ENCODE results near the gene RANBP10. TPM values are rescaled to one million over a fixed set of nuclear protein-coding genes. Genes with fewer than 3 reads are reported as not detected.

RANBP10 gene
- total RNA-seq, 2 experiments from 2014 or later: 15.6 to 18.0 TPM

- Mint-ChIP-seq H3K27me3 (no peaks in the 10 kb centered on the region), H3K4me1 (peaks cover 58% of the 10 kb centered on the region), H3K27ac (peak overlapping the region; percentile 70), H3K9me3 (ENCODE audit: low read depth) (no peaks in the 10 kb centered on the region), H3K36me3 (ENCODE audit: low read depth) (peaks cover 43% of the 10 kb centered on the region), H3K4me3 (peak overlapping the region; percentile 19)
- ATAC-seq (no peak), DNase-seq (peak; percentile 41)
- POLR2A ChIA-PET: no interaction called here
- intact Hi-C loops (cut with DNase I, micrococcal nuclease): loop anchor here in 1 of 2 experiments (10.0 kb wide), 1 partner anchor 279 kb away; the partner anchor contains the start of gene RIPOR1
- CTCF ChIA-PET: interaction anchor here (0.6 to 6.4 kb wide), 5 partner anchors 12 to 562 kb away, joined by 3 to 47 read pairs (median 3); no protein-coding TSS in a partner anchor
These were observed 2.5 kb downstream of the RANBP10 start for GRCh38 chr16:67803894-67804293.

GRCh38 chr16:67801883-67802282 is 4.5 kb downstream of the RANBP10 start:
- H3K36me3 Mint-ChIP-seq (ENCODE audit: low read depth): peaks cover 51% of the 10 kb centered on the region
- POLR2A ChIA-PET: interaction anchor here (0.6 kb wide), 1 partner anchor 145 kb away, joined by 8 read pairs; no protein-coding TSS in a partner anchor

GRCh38 chr16:67801241-67801640 is 5.1 kb downstream of the RANBP10 start:
- Mint-ChIP-seq H3K27ac (peak overlapping the region; percentile 33), H3K4me3 (no peak overlapping the region), H3K27me3 (no peaks in the 10 kb centered on the region), H3K36me3 (ENCODE audit: low read depth) (peaks cover 57% of the 10 kb centered on the region), H3K4me1 (peaks cover 62% of the 10 kb centered on the region), H3K9me3 (ENCODE audit: low read depth) (no peaks in the 10 kb centered on the region)
- CTCF ChIA-PET: interaction anchor here (0.5 to 6.4 kb wide), 6 partner anchors 14 to 600 kb away, joined by 3 to 47 read pairs (median 3); partner anchors contain the start of gene NRN1L
- intact Hi-C loops (cut with DNase I, micrococcal nuclease): loop anchor here in 1 of 2 experiments (10.0 kb wide), 1 partner anchor 276 kb away; the partner anchor contains the start of gene RIPOR1
- POLR2A ChIA-PET: interaction anchor here (0.6 kb wide), 1 partner anchor 145 kb away, joined by 8 read pairs; no protein-coding TSS in a partner anchor
- ATAC-seq: no peak
- no peak for DNase-seq

More at GRCh38 chr16:67801883-67802282, 4.5 kb downstream of the RANBP10 start:
- Mint-ChIP-seq H3K27ac (peak overlapping the region; percentile 14), H3K4me3 (peak overlapping the region; percentile 29), H3K27me3 (no peaks in the 10 kb centered on the region), H3K9me3 (ENCODE audit: low read depth) (no peaks in the 10 kb centered on the region), H3K4me1 (peaks cover 58% of the 10 kb centered on the region)
- intact Hi-C loops (cut with DNase I, micrococcal nuclease): loop anchor here in 1 of 2 experiments (10.0 kb wide), 1 partner anchor 277 kb away; the partner anchor contains the start of gene RIPOR1
- CTCF ChIA-PET: interaction anchor here (0.7 to 6.4 kb wide), 6 partner anchors 14 to 281 kb away, joined by 3 to 47 read pairs (median 3); partner anchors contain the start of genes GFOD2 and NRN1L
- DNase-seq (peak; percentile 57), ATAC-seq (no peak)

GRCh38 chr16:67800338-67800926 is 5.9 kb downstream of the RANBP10 start:
- Mint-ChIP-seq H3K27ac (peak overlapping the region; percentile 26), H3K27me3 (no peaks in the 10 kb centered on the region), H3K36me3 (ENCODE audit: low read depth) (peaks cover 58% of the 10 kb centered on the region), H3K4me1 (peaks cover 60% of the 10 kb centered on the region), H3K9me3 (ENCODE audit: low read depth) (no peaks in the 10 kb centered on the region), H3K4me3 (no peak overlapping the region)
- ChIA-PET POLR2A (no interaction called here), CTCF (interaction anchor here (0.6 to 6.4 kb wide), 7 partner anchors 15 to 601 kb away, joined by 3 to 47 read pairs (median 3); partner anchors contain the start of gene NRN1L)
- no peak for DNase-seq
- no peak for ATAC-seq
- intact Hi-C loops (cut with DNase I, micrococcal nuclease): loop anchor here in 1 of 2 experiments (10.0 kb wide), 1 partner anchor 276 kb away; the partner anchor contains the start of gene RIPOR1

- H3K27ac Mint-ChIP-seq: peak overlapping the region; percentile 17
- CTCF ChIA-PET: interaction anchor here (2.2 to 2.4 kb wide), 2 partner anchors 15 to 20 kb away, joined by 7 to 10 read pairs; no protein-coding TSS in a partner anchor
These were observed 10.2 kb downstream of the RANBP10 start for GRCh38 chr16:67796099-67796718.

GRCh38 chr16:67790071-67790470 is 16.3 kb downstream of the RANBP10 start:
- no peak overlapping the region for H3K27ac Mint-ChIP-seq
- H3K9me3 Mint-ChIP-seq (ENCODE audit: low read depth): no peaks in the 10 kb centered on the region
- DNase-seq (no peak), ATAC-seq (no peak)
- no peak overlapping the region for H3K4me3 Mint-ChIP-seq
- no peaks in the 10 kb centered on the region for H3K27me3 Mint-ChIP-seq
- CTCF ChIA-PET: no interaction called here
- H3K36me3 Mint-ChIP-seq (ENCODE audit: low read depth): peaks cover 7% of the 10 kb centered on the region
- POLR2A ChIA-PET: no interaction called here
- H3K4me1 Mint-ChIP-seq: peaks cover 5% of the 10 kb centered on the region
- intact Hi-C loops (cut with DNase I, micrococcal nuclease): no loop called here

More at GRCh38 chr16:67796099-67796718, 10.2 kb downstream of the RANBP10 start:
- POLR2A ChIA-PET: interaction anchor here (1.1 kb wide), 1 partner anchor 10 kb away, joined by 4 read pairs; the partner anchor contains the start of genes RANBP10 and TSNAXIP1
- H3K36me3 Mint-ChIP-seq (ENCODE audit: low read depth): peaks cover 28% of the 10 kb centered on the region
- H3K4me3 Mint-ChIP-seq: no peak overlapping the region
- intact Hi-C loops (cut with DNase I, micrococcal nuclease): no loop called here
- peaks cover 22% of the 10 kb centered on the region for H3K4me1 Mint-ChIP-seq
- H3K9me3 Mint-ChIP-seq (ENCODE audit: low read depth): no peaks in the 10 kb centered on the region
- DNase-seq: no peak
- H3K27me3 Mint-ChIP-seq: no peaks in the 10 kb centered on the region
- ATAC-seq: no peak

- no peak overlapping the region for H3K4me3 Mint-ChIP-seq
- ChIA-PET POLR2A (no interaction called here), CTCF (interaction anchor here (1.4 kb wide), 2 partner anchors 8 to 18 kb away, joined by 3 to 4 read pairs; no protein-coding TSS in a partner anchor)
- peaks cover 6% of the 10 kb centered on the region for H3K36me3 Mint-ChIP-seq (ENCODE audit: low read depth)
- intact Hi-C loops (cut with DNase I, micrococcal nuclease): no loop called here
- no peak overlapping the region for H3K27ac Mint-ChIP-seq
- ATAC-seq (no peak), DNase-seq (no peak)
- H3K27me3 Mint-ChIP-seq: no peaks in the 10 kb centered on the region
- H3K4me1 Mint-ChIP-seq: peaks cover 16% of the 10 kb centered on the region
- no peaks in the 10 kb centered on the region for H3K9me3 Mint-ChIP-seq (ENCODE audit: low read depth)
These were observed 19.9 kb downstream of the RANBP10 start for GRCh38 chr16:67786491-67786890.

- Mint-ChIP-seq H3K9me3 (ENCODE audit: low read depth) (no peaks in the 10 kb centered on the region), H3K27me3 (no peaks in the 10 kb centered on the region), H3K4me1 (peaks cover 36% of the 10 kb centered on the region), H3K27ac (no peak overlapping the region), H3K36me3 (ENCODE audit: low read depth) (peaks cover 9% of the 10 kb centered on the region), H3K4me3 (no peak overlapping the region)
- no peak for ATAC-seq
- intact Hi-C loops (cut with DNase I, micrococcal nuclease): no loop called here
- CTCF ChIA-PET: interaction anchor here (0.7 kb wide), 1 partner anchor 98 kb away, joined by 3 read pairs; no protein-coding TSS in a partner anchor
- DNase-seq: no peak
- POLR2A ChIA-PET: no interaction called here
These were observed 23.0 kb downstream of the RANBP10 start for GRCh38 chr16:67783353-67783725.

GRCh38 chr16:67782567-67783352 is 23.6 kb downstream of the RANBP10 start:
- peaks cover 9% of the 10 kb centered on the region for H3K36me3 Mint-ChIP-seq (ENCODE audit: low read depth)
- H3K4me1 Mint-ChIP-seq: peaks cover 36% of the 10 kb centered on the region
- CTCF ChIA-PET: interaction anchor here (0.7 to 1.8 kb wide), 3 partner anchors 14 to 99 kb away, joined by 3 to 7 read pairs (median 3); no protein-coding TSS in a partner anchor
- no peak overlapping the region for H3K4me3 Mint-ChIP-seq
- DNase-seq (no peak), ATAC-seq (no peak)
- intact Hi-C loops (cut with DNase I, micrococcal nuclease): no loop called here
- H3K9me3 Mint-ChIP-seq (ENCODE audit: low read depth): no peaks in the 10 kb centered on the region
- POLR2A ChIA-PET: interaction anchor here (0.6 kb wide), 1 partner anchor 302 kb away, joined by 3 read pairs; the partner anchor contains the start of gene NFATC3
- no peaks in the 10 kb centered on the region for H3K27me3 Mint-ChIP-seq
- H3K27ac Mint-ChIP-seq: no peak overlapping the region

GRCh38 chr16:67781565-67781921 is 24.8 kb downstream of the RANBP10 start:
- Mint-ChIP-seq H3K36me3 (ENCODE audit: low read depth) (peaks cover 9% of the 10 kb centered on the region), H3K4me3 (peak overlapping the region; percentile 14), H3K4me1 (peaks cover 38% of the 10 kb centered on the region), H3K9me3 (ENCODE audit: low read depth) (no peaks in the 10 kb centered on the region), H3K27me3 (no peaks in the 10 kb centered on the region), H3K27ac (peak overlapping the region; percentile 91)
- POLR2A ChIA-PET: interaction anchor here (0.6 kb wide), 1 partner anchor 13 kb away, joined by 4 read pairs; no protein-coding TSS in a partner anchor
- intact Hi-C loops (cut with DNase I, micrococcal nuclease): no loop called here
- DNase-seq (peak; percentile 55), ATAC-seq (peak; percentile 86)
- CTCF ChIA-PET: interaction anchor here (0.7 to 1.8 kb wide), 6 partner anchors 14 to 706 kb away, joined by 3 to 7 read pairs (median 3); no protein-coding TSS in a partner anchor

All from activated CD4-positive, alpha-beta T cell treated with anti-CD3 and anti-CD28 coated beads for 36 hours (primary cell).